Measurements from ENCODE around the gene NRP2.

DNA sequence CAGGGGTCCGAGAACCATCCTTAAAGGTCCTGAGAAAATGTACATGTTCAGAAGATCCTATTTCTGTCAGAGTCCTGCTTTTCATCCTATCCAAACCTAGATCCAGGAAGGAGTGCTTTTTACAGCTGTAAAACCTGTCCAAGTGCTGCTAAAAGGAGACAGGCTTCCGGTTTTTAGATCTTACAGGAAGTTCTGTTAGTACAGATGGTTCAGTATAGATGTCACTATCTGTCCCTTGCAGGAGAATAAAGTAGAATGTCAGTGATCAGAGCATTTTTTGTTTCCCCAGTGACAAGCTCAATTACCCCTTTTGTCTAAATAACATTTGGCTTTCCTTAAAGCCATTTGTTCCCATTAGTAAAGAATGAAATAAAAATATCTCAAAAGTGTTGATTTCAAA, 98.3 kb downstream of the NRP2 start:
- TF ChIP-seq, protein P1, sequence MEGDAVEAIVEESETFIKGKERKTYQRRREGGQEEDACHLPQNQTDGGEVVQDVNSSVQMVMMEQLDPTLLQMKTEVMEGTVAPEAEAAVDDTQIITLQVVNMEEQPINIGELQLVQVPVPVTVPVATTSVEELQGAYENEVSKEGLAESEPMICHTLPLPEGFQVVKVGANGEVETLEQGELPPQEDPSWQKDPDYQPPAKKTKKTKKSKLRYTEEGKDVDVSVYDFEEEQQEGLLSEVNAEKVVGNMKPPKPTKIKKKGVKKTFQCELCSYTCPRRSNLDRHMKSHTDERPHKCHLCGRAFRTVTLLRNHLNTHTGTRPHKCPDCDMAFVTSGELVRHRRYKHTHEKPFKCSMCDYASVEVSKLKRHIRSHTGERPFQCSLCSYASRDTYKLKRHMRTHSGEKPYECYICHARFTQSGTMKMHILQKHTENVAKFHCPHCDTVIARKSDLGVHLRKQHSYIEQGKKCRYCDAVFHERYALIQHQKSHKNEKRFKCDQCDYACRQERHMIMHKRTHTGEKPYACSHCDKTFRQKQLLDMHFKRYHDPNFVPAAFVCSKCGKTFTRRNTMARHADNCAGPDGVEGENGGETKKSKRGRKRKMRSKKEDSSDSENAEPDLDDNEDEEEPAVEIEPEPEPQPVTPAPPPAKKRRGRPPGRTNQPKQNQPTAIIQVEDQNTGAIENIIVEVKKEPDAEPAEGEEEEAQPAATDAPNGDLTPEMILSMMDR (conservative IDR thresholded peaks at IDR 0.05; ENCODE audit: low read length), result no peak
- no peak for TF ChIP-seq EZH2phosphoT487 (IDR thresholded peaks at IDR 0.05; ENCODE audit: borderline replicate concordance)
